GM10248 (cell line): ENCODE data around the gene TAB2.

Source experiments
- CTCF ChIA-PET: fragments of 300-600 bp; sonication (Branson Sonifier 250); formaldehyde crosslinking; extraction: SDS; loops from one replicate; lab custom pipeline; 2021; ENCODE audit warnings: antibody characterized with exemption; lab: Yijun Ruan, JAX
- POLR2A ChIA-PET: fragments of 350-650 bp; sonication (Branson Sonifier 250); formaldehyde crosslinking; extraction: SDS; loops from one replicate; lab custom pipeline; 2020; ENCODE audit warnings: antibody characterized with exemption; lab: Yijun Ruan, JAX
- DNase-seq: peaks from one replicate; pipeline ENCODE4 v3.0.0; 2012; ENCODE audit errors: extremely low spot score
- CTCF ChIP-seq: IDR thresholded peaks from 2 replicates; pipeline ENCODE4 v1.5.1; 2012; ENCODE audit warnings: mild to moderate bottlenecking, low read depth; ENCODE audit errors: extremely low read depth, missing control alignments, control extremely low read depth

TAB2 gene

GRCh38 chr6:149317644-149318571 is at the start of gene TAB2:
TAB2 (plus strand) TSS chr6:149317712; CDS start chr6:149369998, 52,286 bp downstream.
- ChIA-PET CTCF (interaction anchor here (1.1 to 1.9 kb wide), 2 partner anchors 31 to 272 kb away, joined by 3 to 5 read pairs; no protein-coding TSS in a partner anchor), POLR2A (no interaction called here)
- peak; percentile 60 for DNase-seq
- no peak for TF ChIP-seq CTCF

- no peak for DNase-seq
- ChIA-PET POLR2A (no interaction called here), CTCF (interaction anchor here (1.0 to 2.0 kb wide), 6 partner anchors 9 to 183 kb away, joined by 3 to 8 read pairs (median 3); no protein-coding TSS in a partner anchor)
- no peak for TF ChIP-seq CTCF
These were observed 49.4 kb upstream of the TAB2 start for GRCh38 chr6:149268146-149268545.

- CTCF ChIA-PET = interaction anchor here (1.0 to 1.6 kb wide), 4 partner anchors 14 to 184 kb away, joined by 3 read pairs; no protein-coding TSS in a partner anchor
- POLR2A ChIA-PET = no interaction called here
- TF ChIP-seq CTCF = no peak
- DNase-seq = no peak
These were observed 48.7 kb upstream of the TAB2 start for GRCh38 chr6:149268768-149269167.

- ChIA-PET CTCF (interaction anchor here (1.1 to 2.4 kb wide), 10 partner anchors 9 to 204 kb away, joined by 3 to 18 read pairs (median 4); no protein-coding TSS in a partner anchor), POLR2A (no interaction called here)
- no peak for TF ChIP-seq CTCF
- no peak for DNase-seq
These were observed 46.9 kb upstream of the TAB2 start for GRCh38 chr6:149270616-149271015.

- ChIA-PET CTCF (interaction anchor here (0.7 to 2.4 kb wide), 10 partner anchors 9 to 205 kb away, joined by 3 to 18 read pairs (median 4); no protein-coding TSS in a partner anchor), POLR2A (no interaction called here)
- peak; percentile 62 for DNase-seq
- TF ChIP-seq CTCF = no peak
These were observed 45.9 kb upstream of the TAB2 start for GRCh38 chr6:149271348-149272340.

GRCh38 chr6:149273318-149273717 is 44.2 kb upstream of the TAB2 start:
- DNase-seq = no peak
- no peak for TF ChIP-seq CTCF
- ChIA-PET POLR2A (no interaction called here), CTCF (interaction anchor here (0.9 kb wide), 1 partner anchor 119 kb away, joined by 3 read pairs; no protein-coding TSS in a partner anchor)
